ENCODE data around the gene RAB6A.

RAB6A gene

DNA sequence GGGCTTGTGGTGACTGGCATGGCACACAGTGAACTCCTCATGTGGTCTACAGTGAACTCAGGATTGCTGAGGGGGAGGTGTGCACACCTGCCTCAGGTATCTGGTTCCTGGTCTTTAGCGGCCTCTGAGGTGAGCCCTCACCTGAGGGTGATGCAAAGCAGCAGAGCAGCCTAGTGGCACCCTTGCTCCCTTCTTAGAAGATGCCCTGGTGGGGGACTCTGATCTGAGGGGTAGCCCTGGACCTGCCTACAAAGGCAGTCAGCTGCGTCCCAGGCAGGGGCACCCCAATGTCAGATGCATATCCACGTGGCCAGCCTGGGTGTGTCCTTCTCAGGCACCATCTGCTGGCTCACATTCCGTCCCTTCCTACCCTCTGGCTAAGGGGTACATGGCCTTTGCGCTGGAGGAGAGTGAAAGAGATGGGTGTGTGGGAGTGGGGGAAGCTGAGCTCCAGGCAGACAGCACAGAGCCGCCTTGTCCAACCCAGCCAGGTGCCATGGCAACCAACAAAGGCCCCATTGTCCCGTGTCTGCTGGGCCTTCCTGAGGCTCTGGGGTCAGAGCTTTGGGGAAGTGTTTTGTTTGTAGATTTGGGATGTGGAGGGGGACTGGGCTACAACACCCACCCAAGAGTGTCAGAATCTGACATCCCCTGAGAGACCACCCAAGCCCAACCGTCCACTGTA is 108.7 kb downstream of the RAB6A start:
- no peak for DNase-seq

DNA sequence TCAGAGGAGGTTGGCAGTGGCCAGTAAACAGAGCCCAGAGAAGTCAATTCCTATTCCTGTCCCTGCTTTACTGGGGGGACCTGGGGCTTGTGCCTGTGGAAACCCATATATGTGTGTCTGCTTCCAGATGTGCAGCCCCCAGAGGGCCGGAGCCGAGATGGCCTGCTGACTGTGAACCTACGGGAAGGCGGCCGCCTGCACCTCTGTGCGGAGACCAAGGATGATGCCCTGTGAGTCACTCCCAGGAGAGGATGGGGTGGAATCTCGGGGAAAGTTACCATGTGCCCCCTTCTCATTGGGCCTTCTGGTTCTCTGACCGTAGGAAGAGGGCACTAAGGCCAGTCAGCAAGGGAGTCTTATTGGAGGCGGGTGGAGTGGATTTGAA is 109.2 kb downstream of the RAB6A start:
- DNase-seq, result no peak

DNA sequence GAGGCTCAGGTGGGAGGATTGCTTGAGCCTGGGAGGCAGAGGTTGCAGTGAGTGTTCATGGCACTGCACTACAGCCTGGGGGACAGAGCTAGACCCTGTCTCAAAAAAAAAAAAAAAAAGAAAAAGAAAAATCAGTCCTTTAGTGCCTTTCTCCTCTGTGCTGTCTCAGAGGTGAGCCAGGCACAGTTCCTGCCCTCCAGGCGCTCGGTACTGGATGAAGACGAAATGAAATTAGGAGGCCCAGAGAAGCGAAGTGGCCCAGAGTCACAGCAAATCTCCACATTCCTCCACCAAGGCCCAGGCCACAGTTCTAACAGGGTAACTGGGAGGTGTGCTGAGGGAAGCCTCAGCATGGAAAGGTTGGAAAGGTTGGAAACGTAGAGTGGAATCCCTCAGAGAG is 109.6 kb downstream of the RAB6A start:
- DNase-seq, result no peak

DNA sequence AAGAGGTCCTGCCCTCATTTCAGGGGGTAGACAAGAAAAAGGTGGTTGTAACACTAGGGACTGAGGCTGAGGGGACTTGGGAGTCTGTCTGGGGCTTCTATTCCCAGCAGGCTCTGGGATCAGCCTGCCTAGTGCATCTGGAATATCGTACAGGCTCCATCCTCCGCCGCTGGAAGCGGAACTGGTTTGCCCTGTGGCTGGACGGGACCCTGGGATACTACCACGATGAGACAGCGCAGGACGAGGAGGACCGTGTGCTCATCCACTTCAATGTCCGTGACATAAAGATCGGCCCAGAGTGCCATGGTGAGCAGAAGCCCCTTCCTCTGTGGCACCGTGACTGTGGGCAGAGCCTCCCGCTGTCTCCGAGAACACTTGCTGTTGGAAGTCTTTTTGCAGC is 110.5 kb downstream of the RAB6A start:
- no peak for DNase-seq

DNA sequence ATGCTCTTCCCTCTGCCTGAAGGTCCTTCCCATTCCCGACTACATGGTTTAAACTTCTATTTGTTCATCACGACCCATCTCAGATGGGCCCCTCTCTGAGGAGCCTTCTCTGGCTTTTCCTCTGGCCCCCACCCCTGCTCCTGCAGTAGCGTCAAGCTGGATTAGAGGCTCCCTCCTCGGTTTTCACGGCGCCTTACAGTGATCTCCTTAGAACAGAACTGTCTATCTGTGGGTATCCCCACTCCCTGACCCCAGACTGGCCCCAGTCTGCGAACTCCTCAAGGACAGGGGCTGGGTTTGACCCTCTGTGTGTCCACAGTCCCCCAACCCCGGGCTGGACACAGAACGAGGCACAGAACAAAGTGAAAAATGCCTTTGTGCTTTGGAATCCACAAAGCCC is 111.7 kb downstream of the RAB6A start:
- no peak for DNase-seq

DNA sequence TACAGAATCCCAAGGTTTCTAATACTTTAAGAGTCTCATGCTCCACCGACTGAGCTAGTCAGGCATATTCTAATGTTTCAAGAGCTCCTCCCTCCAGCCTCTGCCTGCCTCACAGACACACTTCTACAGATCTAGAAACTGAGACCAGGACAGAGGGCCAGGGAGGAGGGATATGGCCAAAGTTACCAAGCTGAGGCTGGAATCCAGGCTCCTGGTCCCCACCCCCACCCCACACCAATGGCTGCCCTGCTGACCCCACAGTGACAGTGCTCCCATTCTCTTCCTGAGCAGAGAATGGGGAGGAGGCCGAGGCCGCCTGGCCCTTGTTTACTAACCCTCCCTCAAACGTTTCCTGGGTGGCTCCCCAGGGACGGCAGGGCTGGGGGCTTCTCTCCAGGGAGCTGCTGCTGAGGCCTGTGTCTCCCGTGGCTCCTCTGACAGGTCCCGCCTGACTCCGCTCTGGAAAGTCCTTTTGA is 112.3 kb downstream of the RAB6A start:
- no peak for DNase-seq

DNA sequence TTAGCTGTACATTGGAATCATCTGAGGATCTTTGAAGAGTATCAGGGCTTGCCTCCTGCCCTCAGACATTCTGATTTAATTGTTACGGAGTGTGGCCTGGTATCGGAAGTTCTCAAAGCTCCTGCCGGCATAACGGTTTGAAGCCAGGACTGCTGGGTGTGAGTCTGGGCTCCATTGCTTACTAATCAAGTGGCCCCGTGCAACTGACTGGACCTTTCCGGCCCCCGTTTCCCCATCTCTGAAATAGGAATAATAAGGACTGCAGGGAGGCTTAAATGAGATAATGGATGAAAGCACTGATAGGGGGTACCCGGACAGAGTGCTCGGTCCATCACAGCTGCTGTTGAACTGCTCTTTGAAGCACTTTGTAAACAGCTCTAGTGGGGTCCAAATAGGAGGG is 112.8 kb downstream of the RAB6A start:
- DNase-seq, result no peak

DNA sequence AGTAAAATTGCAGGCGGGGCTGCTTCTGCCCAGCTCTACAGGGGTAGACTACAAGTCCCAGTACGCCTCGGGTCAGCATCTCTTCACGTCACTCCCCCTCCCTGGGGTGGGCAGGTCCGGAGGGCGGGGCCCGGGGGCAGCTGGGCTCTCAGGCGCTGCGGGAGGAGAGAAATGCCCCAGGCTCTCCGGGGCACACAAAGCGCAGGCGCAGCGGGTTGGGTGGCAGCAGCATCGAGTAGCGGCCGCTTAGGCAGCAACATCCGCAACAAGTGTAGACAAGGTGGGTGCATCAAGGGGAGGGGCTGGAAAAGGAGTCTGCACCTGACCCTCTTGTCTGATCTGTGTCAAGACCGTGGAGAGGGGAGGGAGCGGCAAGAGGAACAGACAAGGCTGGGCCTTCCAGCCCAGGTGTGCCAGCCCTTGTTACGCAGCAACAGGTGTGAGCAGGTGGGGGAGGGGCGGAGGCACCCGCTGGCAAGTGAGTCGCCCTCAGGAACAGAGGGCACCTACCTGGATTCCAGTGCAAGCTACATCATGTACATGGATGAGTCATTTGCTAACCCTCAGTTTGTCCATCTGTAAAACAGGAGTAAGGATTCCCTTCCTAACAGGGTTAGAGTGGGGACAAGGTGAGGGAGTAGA is 113.3 kb downstream of the RAB6A start:
- DNase-seq, result peak; percentile 47

DNA sequence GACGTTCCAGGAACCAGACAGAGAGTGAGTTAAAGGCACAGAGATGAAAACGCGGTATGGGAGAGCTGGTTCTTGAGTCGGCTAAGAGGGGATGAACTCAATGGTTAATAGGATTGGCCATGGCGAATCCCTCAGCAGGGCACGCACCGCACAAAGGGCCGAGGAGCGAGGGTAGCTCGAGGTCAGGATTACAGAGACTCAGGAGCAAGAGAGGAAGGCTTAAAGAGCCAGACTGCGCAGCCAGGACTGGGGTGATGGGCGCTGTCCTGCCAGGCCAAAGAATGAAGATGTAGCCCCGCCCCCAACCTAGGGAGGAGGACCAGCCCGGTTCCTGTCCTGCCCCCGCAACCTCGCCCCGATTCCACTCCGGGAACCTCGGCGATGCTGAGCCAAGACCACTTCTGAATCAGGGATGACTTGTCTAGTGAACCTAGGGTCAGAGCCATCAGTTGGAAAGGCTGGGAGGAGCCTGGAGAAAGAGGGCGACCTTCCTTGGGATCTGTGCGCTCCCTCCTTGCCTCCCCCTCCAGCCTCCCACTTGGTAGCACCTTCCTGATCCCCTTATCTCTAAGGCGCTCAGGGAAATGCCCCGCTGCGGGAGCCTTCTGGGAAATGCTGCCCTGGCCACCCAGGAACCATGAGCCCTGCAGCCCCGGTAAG is 114.8 kb downstream of the RAB6A start, which contains the start of gene PLEKHB1:
Gene PLEKHB1, plus strand, starts transcription at position 610 of the 660 bp plus-strand sequence. Its CDS starts 28 bp downstream, at position 638.
- no peak for DNase-seq

DNA sequence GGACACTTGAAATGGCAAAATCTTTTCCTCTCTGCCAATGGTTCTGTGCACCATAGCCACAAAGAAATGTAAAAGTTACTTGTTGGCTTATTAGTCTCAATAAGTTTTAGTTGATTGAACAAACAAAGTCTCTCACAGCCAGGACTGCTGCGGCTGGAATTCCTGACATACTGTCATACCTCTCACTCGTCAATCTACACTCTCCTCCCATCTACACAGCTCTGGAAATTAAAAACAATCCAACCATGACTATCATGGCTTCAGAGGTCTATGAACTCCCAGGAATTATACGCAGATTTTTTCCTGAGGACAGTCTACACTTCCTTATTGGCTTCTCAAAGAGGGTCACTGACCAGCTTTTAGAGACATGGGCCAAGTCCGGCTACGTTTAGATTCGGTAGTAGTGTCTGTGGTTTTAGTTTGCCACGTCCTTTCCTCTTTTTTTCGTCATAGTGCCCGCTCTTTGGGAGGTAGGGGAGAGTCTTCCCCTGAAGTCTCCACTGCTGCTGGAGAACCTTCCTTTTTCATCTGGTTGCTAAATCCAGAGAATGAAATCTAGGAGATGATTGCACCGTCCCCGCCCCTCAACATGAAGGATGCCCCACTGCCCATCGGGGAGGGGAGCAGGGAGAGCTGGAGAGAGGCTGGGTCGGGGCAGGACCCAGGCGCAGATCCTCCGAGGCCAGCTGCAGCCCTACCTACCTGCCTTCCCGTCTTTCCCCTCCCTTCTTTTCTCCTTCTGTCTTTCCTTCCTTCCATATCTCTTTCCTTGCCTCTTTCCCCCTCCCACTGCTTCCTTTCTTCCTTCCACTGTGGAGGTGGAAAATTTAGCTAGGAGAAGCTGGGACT is 115.5 kb downstream of the RAB6A start:
- no peak for DNase-seq

DNA sequence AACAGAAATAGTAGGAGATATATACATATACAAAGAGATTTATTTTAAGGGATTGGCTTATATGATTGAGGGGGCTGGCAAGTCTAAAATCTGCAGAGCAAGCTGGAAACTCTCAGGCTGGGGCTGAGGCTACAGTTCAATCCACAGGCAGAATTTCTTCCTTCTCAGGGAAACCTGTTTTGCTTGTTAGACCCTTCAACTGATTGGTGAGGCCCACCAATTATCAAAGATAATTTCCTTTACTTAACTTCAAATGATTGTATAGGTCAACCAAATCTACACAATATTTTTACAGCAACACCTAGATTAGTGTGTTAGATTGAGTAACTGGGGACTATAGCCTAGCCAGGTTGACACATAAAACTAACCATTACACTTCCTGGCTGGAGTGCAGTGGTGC is 119.2 kb downstream of the RAB6A start:
- DNase-seq, result no peak

DNA sequence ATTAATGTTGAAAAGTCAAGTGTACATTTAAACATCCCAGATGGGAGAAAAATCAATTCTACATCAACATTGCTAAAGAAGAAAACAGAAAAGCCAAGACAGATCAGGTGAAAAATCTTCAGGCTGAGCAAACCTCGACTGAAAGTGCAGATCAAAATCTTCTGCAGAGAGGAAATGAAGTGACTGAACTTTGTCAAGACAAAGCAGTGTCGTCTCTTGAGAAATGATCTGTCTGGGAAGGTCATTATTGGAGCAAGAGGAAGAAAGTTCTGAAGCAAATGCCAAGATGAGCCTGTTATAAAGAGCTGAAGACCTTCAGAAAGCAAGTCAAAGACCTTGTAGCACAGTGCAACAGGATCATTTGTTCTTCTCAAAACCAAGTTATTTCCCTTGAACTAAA is 120.3 kb downstream of the RAB6A start:
- no peak for DNase-seq

DNA sequence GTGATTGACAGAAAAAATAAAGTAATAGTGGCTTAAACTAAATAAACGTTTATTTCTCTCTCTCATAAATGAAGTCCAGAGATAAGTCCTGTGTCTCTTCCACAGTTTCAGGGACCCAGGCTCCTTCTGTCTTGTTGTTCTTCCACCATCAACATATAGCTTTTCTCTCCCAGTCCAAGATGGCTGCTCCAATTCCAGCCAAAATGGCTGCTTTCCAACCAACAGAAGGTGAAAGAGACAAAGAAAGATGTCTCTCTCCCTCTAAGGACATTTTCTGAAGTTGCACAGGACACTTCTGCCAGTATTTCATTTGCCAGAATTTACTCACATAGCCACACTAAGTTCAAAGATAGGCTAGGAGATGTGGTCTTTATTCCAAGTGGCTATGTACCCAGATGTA is 123.9 kb downstream of the RAB6A start:
- DNase-seq, result no peak

DNA sequence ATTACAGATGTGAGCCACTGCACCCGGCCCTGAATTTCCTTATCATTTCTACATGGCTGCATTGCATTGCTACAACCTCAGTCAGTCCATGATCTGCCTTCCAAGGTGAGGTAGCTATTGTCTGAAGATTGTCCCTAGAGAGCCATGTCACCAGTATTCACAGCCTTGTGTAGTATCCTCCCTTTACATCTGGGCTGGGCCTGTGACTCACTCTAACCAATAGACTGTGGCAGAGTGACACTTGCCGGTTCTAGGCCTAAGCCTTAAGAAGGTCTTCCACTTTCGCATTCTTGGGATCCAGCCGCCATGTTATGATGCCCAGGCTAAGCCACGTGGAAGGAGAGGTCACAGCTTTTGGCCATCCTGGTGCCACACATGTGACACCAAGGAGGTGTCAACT is 124.6 kb downstream of the RAB6A start:
- no peak for DNase-seq

DNA sequence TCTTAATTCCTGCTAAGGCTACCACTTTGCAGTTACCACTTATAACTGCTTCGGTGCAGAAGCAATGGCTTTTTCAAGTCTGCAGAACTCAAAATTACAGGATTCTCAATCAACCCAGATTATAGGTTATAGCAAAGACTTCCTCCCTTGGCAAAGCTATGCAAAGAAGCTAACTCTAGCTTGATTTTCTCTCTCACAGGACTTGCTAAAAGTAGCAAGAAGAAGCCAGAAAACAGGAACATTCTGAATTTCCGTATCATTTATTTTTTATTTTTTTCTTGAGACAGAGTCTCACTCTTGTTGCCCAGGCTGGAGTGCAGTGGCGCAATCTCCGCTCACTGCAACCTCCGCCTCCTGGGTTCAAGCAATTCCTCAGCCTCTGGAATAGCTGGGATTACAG is 125.2 kb downstream of the RAB6A start:
- no peak for DNase-seq

DNA sequence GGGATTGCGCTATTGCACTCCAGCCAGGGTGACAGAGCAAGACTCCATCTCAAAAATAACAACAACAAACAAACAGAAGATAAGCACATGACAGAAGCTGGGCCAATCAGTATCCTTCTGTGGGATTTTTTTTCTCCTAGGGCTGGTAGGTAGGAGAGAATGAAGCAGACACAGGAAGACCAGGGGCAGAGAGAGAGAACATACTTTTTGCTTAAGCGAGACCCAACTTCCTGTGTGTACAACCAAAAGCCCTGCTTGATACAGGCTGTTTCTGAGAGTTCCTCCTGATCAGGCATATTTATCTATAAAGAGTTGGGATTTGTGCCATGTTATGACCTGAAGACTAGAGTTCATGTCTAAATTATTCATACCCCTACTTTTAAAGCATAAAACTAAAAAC is 126.9 kb downstream of the RAB6A start:
- no peak for DNase-seq

DNA sequence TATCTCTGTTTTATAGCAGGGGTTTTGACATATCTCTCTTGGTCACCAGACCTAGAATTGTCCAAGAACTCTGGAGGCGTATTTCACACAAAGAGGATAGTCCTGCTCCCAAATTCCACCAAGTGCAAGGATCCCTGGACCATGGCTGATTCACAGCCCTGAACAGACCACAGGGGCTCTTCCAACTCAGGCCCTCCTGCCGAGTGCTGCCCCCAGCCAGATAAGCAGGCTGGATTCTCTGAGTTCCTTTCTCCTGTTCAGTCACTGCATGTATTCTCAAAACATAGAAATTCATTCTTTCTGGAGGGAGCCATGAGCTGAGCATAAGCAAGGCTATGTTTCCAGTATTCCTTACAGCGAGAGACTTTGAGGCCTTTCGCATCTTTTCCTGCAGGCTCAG is 127.9 kb downstream of the RAB6A start:
- no peak for DNase-seq

DNA sequence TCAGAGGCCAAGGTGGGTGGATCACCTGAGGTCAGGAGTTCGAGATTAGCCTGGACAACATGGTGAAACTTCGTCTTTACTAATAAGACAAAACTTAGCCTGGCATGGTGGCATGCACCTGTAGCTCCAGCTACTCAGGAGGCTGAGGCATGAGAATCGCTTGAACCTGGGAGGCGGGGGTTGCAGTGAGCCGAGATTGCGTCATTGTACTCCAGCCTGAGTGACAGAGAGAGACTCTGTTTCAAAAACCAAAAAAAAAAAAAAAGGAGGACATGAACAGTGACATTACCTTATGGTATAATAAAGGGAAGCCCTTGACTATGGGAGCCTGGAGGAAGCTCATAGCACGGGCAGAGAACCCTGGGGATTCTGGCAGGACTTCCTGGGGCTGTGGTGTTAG is 131.0 kb downstream of the RAB6A start:
- no peak for DNase-seq

DNA sequence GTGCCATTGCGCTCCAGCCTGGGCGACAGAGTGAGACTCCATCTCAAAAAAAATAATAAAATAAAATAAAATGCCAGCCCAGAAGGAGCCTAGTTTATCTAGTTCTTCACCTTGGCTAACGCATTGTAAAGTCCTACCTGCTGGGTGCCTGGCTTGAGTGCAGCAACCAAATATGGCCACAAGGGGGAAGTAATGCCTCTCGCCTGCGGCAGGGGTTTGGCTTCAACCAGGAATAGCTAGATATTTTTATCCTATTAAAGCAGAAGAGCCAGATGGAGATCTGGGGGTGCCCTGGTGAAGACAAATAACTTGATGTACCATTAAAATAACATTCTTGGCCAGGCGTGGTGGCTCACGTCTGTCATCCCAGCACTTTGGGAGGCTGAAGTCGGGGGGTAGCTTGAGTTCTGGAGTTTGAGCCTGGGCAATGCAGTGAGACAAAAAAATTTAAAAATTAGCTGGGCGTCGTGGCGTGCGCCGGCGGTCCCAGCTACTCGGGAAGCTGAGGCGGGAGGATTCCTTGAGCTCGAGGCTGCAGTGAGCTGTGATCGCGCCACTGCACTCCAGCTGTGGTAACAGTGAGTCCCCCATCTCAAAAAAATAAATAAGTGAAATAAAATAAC is 135.1 kb downstream of the RAB6A start:
- peak; percentile 28 for DNase-seq
